MM.1S (cell line): Measurements from ENCODE around the gene EIPR1.

ENCODE experiments used
- DNase-seq: peaks from one replicate; pipeline ENCODE4 v3.0.0-alpha.2; 2015
- H2AFZ ChIP-seq: fragments of 300-600 bp; sonication (generic); 2 replicates; pipeline ENCODE4 v1.6.0; 2016; ENCODE audit warnings: antibody characterized with exemption, low read length
- H3F3A ChIP-seq: fragments of 300-600 bp; sonication (generic); 2 replicates; pipeline ENCODE4 v1.6.1; 2016; ENCODE audit warnings: mild to moderate bottlenecking, antibody characterized with exemption, low read length, moderate library complexity, mixed read lengths; ENCODE audit not compliant: insufficient read depth
- H3K27ac ChIP-seq: fragments of 300-600 bp; sonication (generic); 2 replicates; pipeline ENCODE4 v1.5.1; 2016; ENCODE audit warnings: mild to moderate bottlenecking, low read length
- H3K27me3 ChIP-seq: fragments of 300-600 bp; sonication (generic); replicated peaks from 2 replicates; pipeline ENCODE4 v1.6.0; 2016; ENCODE audit warnings: low read length; ENCODE audit not compliant: insufficient read depth
- H3K36me3 ChIP-seq: fragments of 300-600 bp; sonication (generic); replicated peaks from 2 replicates; pipeline ENCODE4 v1.6.1; 2016; ENCODE audit warnings: mild to moderate bottlenecking, low read length, mixed read lengths; ENCODE audit not compliant: insufficient read depth
- H3K4me1 ChIP-seq: fragments of 300-600 bp; sonication (generic); 2 replicates; pipeline ENCODE4 v1.6.1; 2016; ENCODE audit warnings: low read length, mixed read lengths
- H3K4me2 ChIP-seq: fragments of 300-600 bp; sonication (generic); 2 replicates; pipeline ENCODE4 v1.6.0; 2016; ENCODE audit warnings: low read depth, low read length
- H3K4me3 ChIP-seq: fragments of 300-600 bp; sonication (generic); 2 replicates; pipeline ENCODE4 v1.5.1; 2016; ENCODE audit warnings: low read length, mixed read lengths
- H3K79me2 ChIP-seq: fragments of 300-600 bp; sonication (generic); 2 replicates; pipeline ENCODE4 v1.6.1; 2016; ENCODE audit warnings: mixed run types, low read length, mixed read lengths
- H3K9ac ChIP-seq: fragments of 300-600 bp; sonication (generic); 2 replicates; pipeline ENCODE4 v1.6.1; 2016; ENCODE audit warnings: low read length, mixed read lengths
- H3K9me2 ChIP-seq: fragments of 300-600 bp; sonication (generic); replicated peaks from 2 replicates; pipeline ENCODE4 v1.6.1; 2016; ENCODE audit warnings: mild to moderate bottlenecking, low read length, mixed read lengths; ENCODE audit not compliant: insufficient read depth
- H3K9me3 ChIP-seq: fragments of 300-600 bp; sonication (generic); replicated peaks from 2 replicates; pipeline ENCODE4 v1.6.1; 2016; ENCODE audit warnings: mild to moderate bottlenecking, low read length, mixed read lengths; ENCODE audit not compliant: insufficient read depth
- H4K20me1 ChIP-seq: fragments of 300-600 bp; sonication (generic); 2 replicates; pipeline ENCODE4 v1.6.1; 2016; ENCODE audit warnings: mild to moderate bottlenecking, low read length, moderate library complexity, mixed read lengths; ENCODE audit not compliant: insufficient read depth
- EZH2 ChIP-seq: fragments of 300-600 bp; sonication (generic); optimal IDR thresholded peaks from 2 replicates; pipeline ENCODE3; 2017; ENCODE audit warnings: low read depth, mild to moderate bottlenecking, antibody characterized with exemption, low read length, mixed read lengths
- EZH2phosphoT487 ChIP-seq: fragments of 300-600 bp; sonication (generic); IDR thresholded peaks from 2 replicates; pipeline ENCODE4 v1.6.1; 2018; ENCODE audit warnings: antibody characterized with exemption, low read length
- TF ChIP-seq, protein P1 (sequence below): fragments of 300-600 bp; sonication (generic); IDR thresholded peaks from 2 replicates; pipeline ENCODE4 v1.5.1; 2016; ENCODE audit warnings: antibody characterized with exemption, low read length, mixed read lengths

The EIPR1 gene

DNA sequence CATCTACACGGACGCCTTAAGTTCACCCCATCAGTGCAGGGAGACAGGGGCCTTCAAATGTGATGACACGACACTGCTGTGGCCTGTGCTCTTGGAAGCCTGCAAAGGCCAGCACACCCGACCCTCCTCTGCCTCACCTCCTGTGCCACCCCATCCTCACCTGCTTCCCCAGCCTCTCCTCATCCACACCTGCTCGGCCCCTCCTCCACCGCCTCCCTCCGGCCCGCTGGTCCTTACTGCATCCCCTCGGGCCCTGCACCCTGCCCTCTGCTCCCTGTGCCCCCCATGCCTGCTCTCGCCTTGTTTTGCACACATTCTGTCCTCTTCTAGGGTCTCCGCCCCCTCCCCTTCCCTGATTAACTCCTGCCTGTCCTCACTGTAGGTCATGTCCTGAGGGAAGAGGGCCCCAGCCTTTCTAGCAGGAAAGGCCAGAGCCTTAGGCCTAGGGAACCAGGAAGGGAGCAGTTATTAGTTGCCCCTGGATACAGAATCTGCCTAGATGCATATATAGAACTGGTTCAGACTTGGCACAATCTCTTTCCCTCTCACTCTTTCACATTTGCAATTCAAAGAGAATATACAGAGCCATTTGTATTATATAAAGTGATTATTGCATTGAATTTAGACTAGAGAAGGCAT is 41.3 kb upstream of the EIPR1 start:
- Histone ChIP-seq H3K9me3 (no peaks in the 10 kb centered on the region), H3K4me2 (no peak overlapping the region), H3K9ac (no peak overlapping the region), H3K27me3 (no peaks in the 10 kb centered on the region), H4K20me1 (no peaks in the 10 kb centered on the region), H3K79me2 (no peaks in the 10 kb centered on the region), H3K4me1 (no peaks in the 10 kb centered on the region), H3K9me2 (no peaks in the 10 kb centered on the region), H3K36me3 (no peaks in the 10 kb centered on the region), H3K4me3 (no peak overlapping the region), H3K27ac (no peak overlapping the region), H3F3A (no peaks in the 10 kb centered on the region), H2AFZ (no peak overlapping the region)
- TF ChIP-seq EZH2: no peak
- TF ChIP-seq, protein P1, sequence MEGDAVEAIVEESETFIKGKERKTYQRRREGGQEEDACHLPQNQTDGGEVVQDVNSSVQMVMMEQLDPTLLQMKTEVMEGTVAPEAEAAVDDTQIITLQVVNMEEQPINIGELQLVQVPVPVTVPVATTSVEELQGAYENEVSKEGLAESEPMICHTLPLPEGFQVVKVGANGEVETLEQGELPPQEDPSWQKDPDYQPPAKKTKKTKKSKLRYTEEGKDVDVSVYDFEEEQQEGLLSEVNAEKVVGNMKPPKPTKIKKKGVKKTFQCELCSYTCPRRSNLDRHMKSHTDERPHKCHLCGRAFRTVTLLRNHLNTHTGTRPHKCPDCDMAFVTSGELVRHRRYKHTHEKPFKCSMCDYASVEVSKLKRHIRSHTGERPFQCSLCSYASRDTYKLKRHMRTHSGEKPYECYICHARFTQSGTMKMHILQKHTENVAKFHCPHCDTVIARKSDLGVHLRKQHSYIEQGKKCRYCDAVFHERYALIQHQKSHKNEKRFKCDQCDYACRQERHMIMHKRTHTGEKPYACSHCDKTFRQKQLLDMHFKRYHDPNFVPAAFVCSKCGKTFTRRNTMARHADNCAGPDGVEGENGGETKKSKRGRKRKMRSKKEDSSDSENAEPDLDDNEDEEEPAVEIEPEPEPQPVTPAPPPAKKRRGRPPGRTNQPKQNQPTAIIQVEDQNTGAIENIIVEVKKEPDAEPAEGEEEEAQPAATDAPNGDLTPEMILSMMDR: no peak
- no peak for TF ChIP-seq EZH2phosphoT487
- DNase-seq: no peak

DNA sequence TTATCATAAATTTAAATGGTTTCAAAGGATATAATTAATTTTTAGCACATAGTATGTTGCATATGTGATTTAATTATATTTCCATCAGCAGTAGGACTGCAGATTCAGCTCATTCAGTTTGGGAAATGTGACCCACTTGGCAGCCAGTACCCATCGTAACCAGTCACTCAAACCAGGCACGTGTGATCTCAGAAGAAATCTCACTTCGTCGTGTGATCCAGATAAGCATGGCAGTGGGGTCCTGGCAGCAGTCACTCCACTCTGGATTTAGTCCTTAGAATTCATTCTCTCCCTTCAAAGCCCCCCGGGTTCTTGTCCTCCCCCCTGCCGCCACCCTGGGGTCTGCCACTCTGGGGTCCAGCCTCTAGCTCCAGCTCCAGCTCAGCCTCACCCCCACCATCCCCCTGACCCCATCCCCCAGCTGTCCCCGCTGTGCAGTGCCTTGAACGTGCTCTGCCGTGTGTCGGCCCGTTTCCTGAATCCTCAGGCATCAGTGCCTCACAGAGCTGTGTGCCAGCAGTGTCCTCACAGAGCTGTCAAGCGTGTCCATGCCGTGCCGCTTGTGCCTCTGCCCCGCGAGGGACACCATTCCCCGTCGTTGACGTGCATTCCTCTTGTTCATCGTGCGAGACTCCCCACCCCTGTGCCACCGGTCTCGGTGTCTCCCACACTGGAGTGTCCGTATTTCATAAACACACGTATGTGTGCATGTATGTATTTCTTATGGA is 36.7 kb upstream of the EIPR1 start:
- no peaks in the 10 kb centered on the region for H3K9me3 ChIP-seq
- no peak overlapping the region for H3K27ac ChIP-seq
- H3K36me3 ChIP-seq: no peaks in the 10 kb centered on the region
- TF ChIP-seq EZH2: no peak
- TF ChIP-seq, protein P1: no peak
- no peak for TF ChIP-seq EZH2phosphoT487
- H3K9ac ChIP-seq: no peak overlapping the region
- no peaks in the 10 kb centered on the region for H3K79me2 ChIP-seq
- no peaks in the 10 kb centered on the region for H3K4me1 ChIP-seq
- H3K4me3 ChIP-seq: no peak overlapping the region
- H2AFZ ChIP-seq: no peak overlapping the region
- no peaks in the 10 kb centered on the region for H3F3A ChIP-seq
- no peak for DNase-seq
- no peak overlapping the region for H3K4me2 ChIP-seq
- no peaks in the 10 kb centered on the region for H3K27me3 ChIP-seq
- H3K9me2 ChIP-seq: no peaks in the 10 kb centered on the region
- H4K20me1 ChIP-seq: no peaks in the 10 kb centered on the region

DNA sequence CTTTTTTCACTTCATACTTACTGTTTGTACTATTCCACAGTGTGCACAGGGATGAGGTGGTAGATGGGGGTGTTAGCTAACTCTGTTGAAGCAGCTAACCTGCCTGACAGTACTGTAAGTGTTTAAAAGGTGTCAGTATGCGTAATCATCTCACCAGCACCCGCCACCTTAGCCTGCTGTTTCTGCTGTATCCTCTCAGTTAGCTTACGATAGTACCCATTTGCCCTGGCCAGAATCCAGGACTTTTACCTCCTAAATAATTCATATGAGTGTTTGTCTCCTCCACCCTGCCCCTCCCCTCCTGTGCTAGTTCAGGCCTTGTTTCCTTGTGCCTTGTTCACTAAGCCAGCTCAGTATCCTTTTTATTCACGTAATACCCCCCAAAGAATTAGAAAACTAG is 36.1 kb upstream of the EIPR1 start:
- H3K4me1 ChIP-seq: no peaks in the 10 kb centered on the region
- no peaks in the 10 kb centered on the region for H3K9me3 ChIP-seq
- no peak overlapping the region for H3K27ac ChIP-seq
- H3K27me3 ChIP-seq: no peaks in the 10 kb centered on the region
- no peaks in the 10 kb centered on the region for H3K9me2 ChIP-seq
- no peaks in the 10 kb centered on the region for H3K36me3 ChIP-seq
- no peak overlapping the region for H3K9ac ChIP-seq
- TF ChIP-seq EZH2phosphoT487 (no peak), EZH2 (no peak)
- TF ChIP-seq, protein P1: no peak
- no peak for DNase-seq
- H4K20me1 ChIP-seq: no peaks in the 10 kb centered on the region
- no peaks in the 10 kb centered on the region for H3F3A ChIP-seq
- no peaks in the 10 kb centered on the region for H3K79me2 ChIP-seq
- H2AFZ ChIP-seq: no peak overlapping the region
- no peak overlapping the region for H3K4me2 ChIP-seq
- H3K4me3 ChIP-seq: no peak overlapping the region
